ENCODE results near the gene WNT11. TPM values are rescaled to one million over a fixed set of nuclear protein-coding genes. Genes with fewer than 3 reads are reported as not detected.

Gene WNT11
- polyA plus RNA-seq, 1 of the 3 experiments (the other 2 are of a cell fraction), result 0.43 TPM

DNA sequence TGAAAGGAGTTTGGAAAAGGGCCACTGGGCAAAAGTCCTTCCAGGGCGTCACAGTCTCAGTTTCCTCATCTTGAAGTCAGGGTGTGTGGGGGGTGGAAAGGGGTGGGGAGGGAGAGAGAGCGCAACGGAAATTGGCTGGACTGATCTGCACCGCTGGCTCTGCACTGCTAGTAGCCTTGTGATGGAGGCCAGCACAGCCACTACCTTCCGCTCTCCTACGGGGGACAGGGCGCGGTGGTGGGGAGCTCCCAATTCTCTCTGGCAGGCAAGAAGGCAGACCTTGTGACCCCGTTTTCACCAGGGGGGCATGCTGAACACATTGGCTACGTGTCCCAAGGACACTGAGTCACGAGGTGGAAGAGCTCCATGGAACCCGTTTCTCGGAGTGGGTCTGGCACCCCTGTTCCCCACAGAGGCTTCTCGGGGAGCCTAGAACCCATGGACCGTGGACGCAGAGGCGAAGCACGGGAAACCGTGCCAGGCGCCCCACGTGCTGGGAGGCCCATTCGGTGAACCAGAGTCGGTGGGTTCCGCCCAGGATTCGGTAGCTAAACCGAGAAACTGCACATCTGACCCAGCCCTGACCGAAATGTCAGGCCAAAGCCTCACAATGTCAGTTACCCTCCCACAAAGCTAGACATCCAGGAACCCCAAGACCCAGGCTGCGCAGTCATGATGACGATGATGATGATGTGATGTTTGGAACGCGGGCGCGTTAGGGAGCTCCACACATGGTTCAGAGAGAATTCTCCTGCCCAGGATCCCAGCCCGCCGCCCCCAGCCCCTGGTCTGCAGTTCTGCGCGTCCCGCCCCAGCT is 28.3 kb upstream of the WNT11 start:
- Histone ChIP-seq H3K79me2 (ENCODE audit: insufficient read depth) (no peaks in the 10 kb centered on the region), H3K36me3 (replicated peaks in 1 of 2; ENCODE audit: control insufficient read depth in 1 of 2, insufficient read depth in 2 of 2, low read length in 1 of 2) (no peaks in the 10 kb centered on the region), H3K27ac (ENCODE audit: low read depth in 2 of 2, low read length in 1 of 2) (peak overlapping the region; percentile 67 to 75), H3K4me2 (peak overlapping the region; percentile 87), H3K4me1 (ENCODE audit: control insufficient read depth in 1 of 2, insufficient read depth in 2 of 2, low read depth in 1 of 2, low read length in 1 of 2) (peaks cover 0 to 31% of the 10 kb centered on the region in 2 experiments; a peak in 2 of 4 replicates), H3K9ac (peak overlapping the region; percentile 68), H3K9me2 (no peaks in the 10 kb centered on the region), H2AFZ (ENCODE audit: low read depth) (peak overlapping the region; percentile 85), H3K9me3 (no peaks in the 10 kb centered on the region), H4K20me1 (ENCODE audit: insufficient read depth) (no peaks in the 10 kb centered on the region; the same call in 1 of the 2 replicates), H3K27me3 (ENCODE audit: insufficient read depth) (no peaks in the 10 kb centered on the region), H3K4me3 (ENCODE audit: low read depth in 2 of 2, low read length in 1 of 2) (peak overlapping the region; percentile 94 to 99), H3F3A (replicated peaks; ENCODE audit: insufficient read depth) (peaks cover 3% of the 10 kb centered on the region)
- peak; percentile 74 for DNase-seq
- ChIA-PET POLR2A (interaction anchor here (1.2 kb wide), 1 partner anchor 420 kb away, joined by 3 read pairs; no protein-coding TSS in a partner anchor), CTCF (interaction anchor here (0.6 to 5.5 kb wide), 9 partner anchors 10 to 669 kb away, joined by 3 to 91 read pairs (median 3); partner anchors contain the start of gene WNT11)
- no peak for TF ChIP-seq GABPA (IDR thresholded peaks at IDR 0.05; ENCODE audit: low read depth)
- peak; percentile 80; the same call in 1 of the 2 replicates for TF ChIP-seq MAX (IDR thresholded peaks at IDR 0.05; ENCODE audit: low read depth)
- no peak for TF ChIP-seq GATA2 (CRISPR knock-in tag; IDR thresholded peaks at IDR 0.05)
- no peak for TF ChIP-seq NFIC (IDR thresholded peaks at IDR 0.05; ENCODE audit: borderline replicate concordance)
- TF ChIP-seq, protein P1, sequence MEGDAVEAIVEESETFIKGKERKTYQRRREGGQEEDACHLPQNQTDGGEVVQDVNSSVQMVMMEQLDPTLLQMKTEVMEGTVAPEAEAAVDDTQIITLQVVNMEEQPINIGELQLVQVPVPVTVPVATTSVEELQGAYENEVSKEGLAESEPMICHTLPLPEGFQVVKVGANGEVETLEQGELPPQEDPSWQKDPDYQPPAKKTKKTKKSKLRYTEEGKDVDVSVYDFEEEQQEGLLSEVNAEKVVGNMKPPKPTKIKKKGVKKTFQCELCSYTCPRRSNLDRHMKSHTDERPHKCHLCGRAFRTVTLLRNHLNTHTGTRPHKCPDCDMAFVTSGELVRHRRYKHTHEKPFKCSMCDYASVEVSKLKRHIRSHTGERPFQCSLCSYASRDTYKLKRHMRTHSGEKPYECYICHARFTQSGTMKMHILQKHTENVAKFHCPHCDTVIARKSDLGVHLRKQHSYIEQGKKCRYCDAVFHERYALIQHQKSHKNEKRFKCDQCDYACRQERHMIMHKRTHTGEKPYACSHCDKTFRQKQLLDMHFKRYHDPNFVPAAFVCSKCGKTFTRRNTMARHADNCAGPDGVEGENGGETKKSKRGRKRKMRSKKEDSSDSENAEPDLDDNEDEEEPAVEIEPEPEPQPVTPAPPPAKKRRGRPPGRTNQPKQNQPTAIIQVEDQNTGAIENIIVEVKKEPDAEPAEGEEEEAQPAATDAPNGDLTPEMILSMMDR (IDR thresholded peaks at IDR 0.05), result no peak
- 24% methylated on average over 10 of the region's 38 CpGs for WGBS (ENCODE audit: low lambda C conversion rate)

DNA sequence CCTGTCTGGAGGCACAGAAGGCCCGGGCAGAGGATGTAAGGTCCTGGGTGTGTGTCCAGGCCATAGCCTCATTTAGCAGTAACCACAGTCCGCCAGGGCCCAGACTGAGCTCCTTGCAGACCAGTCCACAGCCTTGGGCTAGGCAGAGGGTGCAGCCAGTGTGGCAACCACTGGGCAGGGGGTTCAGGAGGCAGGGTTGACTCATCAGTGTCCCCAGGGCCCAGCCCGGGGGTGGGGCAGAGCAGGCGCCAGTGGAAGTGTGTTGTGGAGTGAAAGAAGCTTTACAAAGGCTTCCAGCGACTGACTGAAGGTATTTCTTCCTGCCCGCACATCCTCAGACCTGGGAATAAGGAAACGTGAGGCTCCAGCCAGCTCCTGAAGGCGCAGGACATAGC is 27.7 kb upstream of the WNT11 start:
- ChIA-PET POLR2A (no interaction called here), CTCF (interaction anchor here (0.6 to 5.5 kb wide), 8 partner anchors 9 to 670 kb away, joined by 3 to 91 read pairs (median 3); partner anchors contain the start of gene WNT11)
- H3F3A ChIP-seq (replicated peaks; ENCODE audit: insufficient read depth), result peaks cover 3% of the 10 kb centered on the region
- H3K9ac ChIP-seq, result no peak overlapping the region
- no peaks in the 10 kb centered on the region for H3K9me2 ChIP-seq
- H3K36me3 ChIP-seq (replicated peaks in 1 of 2; ENCODE audit: control insufficient read depth in 1 of 2, insufficient read depth in 2 of 2, low read length in 1 of 2), result no peaks in the 10 kb centered on the region
- H2AFZ ChIP-seq (ENCODE audit: low read depth), result peak overlapping the region; percentile 85; the same call in 1 of the 2 replicates
- H3K4me3 ChIP-seq (ENCODE audit: low read depth in 2 of 2, low read length in 1 of 2), result peak overlapping the region in 1 of 2 experiments; percentile 94; a peak in 1 of 4 replicates
- WGBS (ENCODE audit: low lambda C conversion rate), result 73% methylated on average over 7 of the region's 8 CpGs
- H3K9me3 ChIP-seq, result no peaks in the 10 kb centered on the region
- H4K20me1 ChIP-seq (ENCODE audit: insufficient read depth), result no peaks in the 10 kb centered on the region; the same call in 1 of the 2 replicates
- peak overlapping the region; percentile 87; the same call in 1 of the 2 replicates for H3K4me2 ChIP-seq
- peaks cover 0 to 35% of the 10 kb centered on the region in 2 experiments; a peak in 2 of 4 replicates for H3K4me1 ChIP-seq (ENCODE audit: control insufficient read depth in 1 of 2, insufficient read depth in 2 of 2, low read depth in 1 of 2, low read length in 1 of 2)
- H3K27me3 ChIP-seq (ENCODE audit: insufficient read depth), result no peaks in the 10 kb centered on the region
- DNase-seq, result no peak
- H3K79me2 ChIP-seq (ENCODE audit: insufficient read depth), result no peaks in the 10 kb centered on the region
- H3K27ac ChIP-seq (ENCODE audit: low read depth in 2 of 2, low read length in 1 of 2), result no peak overlapping the region
- TF ChIP-seq GATA2 (CRISPR knock-in tag; IDR thresholded peaks at IDR 0.05), result no peak
- no peak for TF ChIP-seq EZH2phosphoT487 (IDR thresholded peaks at IDR 0.05; ENCODE audit: borderline replicate concordance, low read depth)
- no peak for TF ChIP-seq TAF1 (IDR thresholded peaks at IDR 0.05; ENCODE audit: borderline replicate concordance, low read depth, low read length)
- no peak for TF ChIP-seq SMC3 (IDR thresholded peaks at IDR 0.05; ENCODE audit: low read depth, low read length)
- TF ChIP-seq, protein P1 (IDR thresholded peaks at IDR 0.05), result no peak
- no peak for TF ChIP-seq NRF1 (IDR thresholded peaks at IDR 0.05; ENCODE audit: low read depth, low read length)
- TF ChIP-seq RXRA (IDR thresholded peaks at IDR 0.05; ENCODE audit: borderline replicate concordance, low read depth), result no peak
- no peak for TF ChIP-seq EP300 (IDR thresholded peaks at IDR 0.05; ENCODE audit: borderline replicate concordance in 1 of 2, low read depth in 1 of 2, low read length in 1 of 2)
- TF ChIP-seq USF1 (IDR thresholded peaks at IDR 0.05; ENCODE audit: borderline replicate concordance, low read depth), result no peak
- no peak for TF ChIP-seq POLR2AphosphoS5 (IDR thresholded peaks at IDR 0.05; ENCODE audit: low read depth, low read length)
- TF ChIP-seq CHD2 (IDR thresholded peaks at IDR 0.05; ENCODE audit: low read length, partially characterized antibody), result no peak
- TF ChIP-seq TEAD4 (IDR thresholded peaks at IDR 0.05; ENCODE audit: borderline replicate concordance, insufficient read depth), result no peak
- TF ChIP-seq YY1 (IDR thresholded peaks at IDR 0.05; ENCODE audit: low read depth), result no peak
- TF ChIP-seq PBX3 (IDR thresholded peaks at IDR 0.05), result no peak
- no peak for TF ChIP-seq TCF12 (IDR thresholded peaks at IDR 0.05)
- no peak for TF ChIP-seq JUND (IDR thresholded peaks at IDR 0.05)
